GM12891 (cell line): ENCODE results near the gene COX8A.
A peak's percentile ranks its signal among the peaks of the same experiment; 100 is the strongest.

Experiments used
- DNase-seq: peaks from one replicate; pipeline ENCODE4 v3.0.0; 2011; ENCODE audit warnings: low spot score; ENCODE audit not compliant: insufficient read length
- FAIRE-seq: peaks from 2 replicates; lab custom pipeline; 2011; peaks lifted over from hg19 to GRCh38; lab: Jason Lieb, UNC
- PAX5 ChIP-seq: IDR thresholded peaks from 2 replicates; pipeline ENCODE4 v1.6.1; 2011; ENCODE audit warnings: low read length, moderate library complexity, mild to moderate bottlenecking; ENCODE audit not compliant: insufficient read depth, severe bottlenecking
- POLR2A ChIP-seq: IDR thresholded peaks from 2 replicates; pipeline ENCODE4 v1.6.1; 2011; ENCODE audit warnings: low read depth, low read length, control low read depth
- POLR2AphosphoS5 ChIP-seq: IDR thresholded peaks from 2 replicates; pipeline ENCODE4 v1.6.1; 2011; ENCODE audit warnings: low read depth, low read length, control low read depth
- POU2F2 ChIP-seq: IDR thresholded peaks from 2 replicates; pipeline ENCODE4 v1.6.1; 2011; ENCODE audit warnings: low read depth, mild to moderate bottlenecking, control low read depth, low read length, moderate library complexity
- SPI1 ChIP-seq: IDR thresholded peaks from 2 replicates; pipeline ENCODE4 v1.6.1; 2011; ENCODE audit warnings: low read depth, low read length, control low read depth
- TAF1 ChIP-seq: IDR thresholded peaks from 2 replicates; pipeline ENCODE4 v1.6.1; 2011; ENCODE audit warnings: low read depth, low read length, control low read depth

COX8A gene

GRCh38 chr11:64001484-64002420 is 27.3 kb downstream of the COX8A start:
- no peak for TF ChIP-seq POLR2AphosphoS5
- no peak for TF ChIP-seq TAF1
- TF ChIP-seq POU2F2 = no peak
- TF ChIP-seq POLR2A = no peak
- TF ChIP-seq PAX5 = no peak
- TF ChIP-seq SPI1 = no peak
- DNase-seq = no peak
- peak; percentile 40 for FAIRE-seq

GRCh38 chr11:64003807-64004589 is 29.6 kb downstream of the COX8A start:
- TF ChIP-seq TAF1 (no peak), PAX5 (no peak), SPI1 (no peak), POLR2AphosphoS5 (no peak), POLR2A (no peak), POU2F2 (no peak)
- DNase-seq (no peak), FAIRE-seq (no peak)

GRCh38 chr11:64004590-64004984 is 30.2 kb downstream of the COX8A start:
- FAIRE-seq (no peak), DNase-seq (no peak)
- no peak for TF ChIP-seq PAX5
- TF ChIP-seq POLR2AphosphoS5 = no peak
- TF ChIP-seq POLR2A = no peak
- TF ChIP-seq POU2F2 = no peak
- no peak for TF ChIP-seq TAF1
- TF ChIP-seq SPI1 = no peak

GRCh38 chr11:64005691-64006090 is 31.3 kb downstream of the COX8A start:
- TF ChIP-seq PAX5 = no peak
- no peak for TF ChIP-seq SPI1
- TF ChIP-seq POU2F2 = no peak
- no peak for TF ChIP-seq POLR2A
- TF ChIP-seq POLR2AphosphoS5 = no peak
- TF ChIP-seq TAF1 = no peak
- FAIRE-seq (no peak), DNase-seq (no peak)

- FAIRE-seq = no peak
- no peak for TF ChIP-seq PAX5
- TF ChIP-seq POLR2AphosphoS5 = no peak
- no peak for TF ChIP-seq TAF1
- TF ChIP-seq POLR2A = no peak
- TF ChIP-seq SPI1 = no peak
- TF ChIP-seq POU2F2 = no peak
These were observed 32.0 kb downstream of the COX8A start for GRCh38 chr11:64006398-64006797.

GRCh38 chr11:64007160-64007628 is 32.8 kb downstream of the COX8A start:
- no peak for DNase-seq
- no peak for FAIRE-seq

More at GRCh38 chr11:64006398-64006797, 32.0 kb downstream of the COX8A start:
- no peak for DNase-seq

GRCh38 chr11:64007629-64008282 is 33.3 kb downstream of the COX8A start:
- no peak for DNase-seq
- FAIRE-seq = no peak
- no peak for TF ChIP-seq POLR2A
- no peak for TF ChIP-seq SPI1
- no peak for TF ChIP-seq POU2F2
- no peak for TF ChIP-seq TAF1

More at GRCh38 chr11:64007160-64007628, 32.8 kb downstream of the COX8A start:
- no peak for TF ChIP-seq TAF1
- TF ChIP-seq SPI1 = no peak
- no peak for TF ChIP-seq POU2F2
- no peak for TF ChIP-seq PAX5
- TF ChIP-seq POLR2A = no peak
- no peak for TF ChIP-seq POLR2AphosphoS5

GRCh38 chr11:64008283-64008913 is 34.0 kb downstream of the COX8A start:
- TF ChIP-seq SPI1 (no peak), TAF1 (no peak), PAX5 (no peak), POLR2AphosphoS5 (no peak), POLR2A (no peak), POU2F2 (no peak)
- no peak for DNase-seq
- no peak for FAIRE-seq
